ENCODE results near the gene SAMMSON.

DNA sequence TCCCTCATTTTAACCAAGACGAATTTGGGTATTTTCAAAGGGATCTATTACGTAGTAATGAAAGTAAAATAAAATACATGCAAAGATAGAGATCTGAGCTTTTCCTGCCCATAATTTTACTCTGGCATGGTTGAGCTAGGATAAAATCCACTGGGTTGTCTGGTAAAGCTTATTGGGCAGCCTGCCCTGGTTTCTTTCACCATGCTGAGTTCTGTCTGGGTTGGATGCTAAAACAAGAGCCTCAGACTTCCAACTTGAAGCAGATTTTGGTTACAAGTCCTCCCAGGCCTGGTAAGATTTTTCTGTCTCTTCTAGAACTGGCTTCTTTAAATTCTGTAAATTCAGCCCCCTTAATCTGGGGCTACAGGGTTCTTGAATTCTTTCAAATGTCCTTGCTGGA is 86.8 kb downstream of the SAMMSON start:
- no peak for TF ChIP-seq REST (IDR thresholded peaks at IDR 0.05; ENCODE audit: low read depth)
- TF ChIP-seq CEBPB (IDR thresholded peaks at IDR 0.05): no peak
- TF ChIP-seq RAD21 (IDR thresholded peaks at IDR 0.05; ENCODE audit: low read depth): no peak
- TF ChIP-seq YY1 (IDR thresholded peaks at IDR 0.05; ENCODE audit: low read depth): no peak
- no peak for TF ChIP-seq MAX (IDR thresholded peaks at IDR 0.05)
- TF ChIP-seq EP300 (IDR thresholded peaks at IDR 0.05; ENCODE audit: borderline replicate concordance): no peak
- no peak for TF ChIP-seq ZBTB7A (IDR thresholded peaks at IDR 0.05; ENCODE audit: low read depth)
- no peak for TF ChIP-seq NFIC (IDR thresholded peaks at IDR 0.05)
- TF ChIP-seq, protein P1, sequence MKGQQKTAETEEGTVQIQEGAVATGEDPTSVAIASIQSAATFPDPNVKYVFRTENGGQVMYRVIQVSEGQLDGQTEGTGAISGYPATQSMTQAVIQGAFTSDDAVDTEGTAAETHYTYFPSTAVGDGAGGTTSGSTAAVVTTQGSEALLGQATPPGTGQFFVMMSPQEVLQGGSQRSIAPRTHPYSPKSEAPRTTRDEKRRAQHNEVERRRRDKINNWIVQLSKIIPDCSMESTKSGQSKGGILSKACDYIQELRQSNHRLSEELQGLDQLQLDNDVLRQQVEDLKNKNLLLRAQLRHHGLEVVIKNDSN (IDR thresholded peaks at IDR 0.05): no peak
- no peak for TF ChIP-seq TEAD4 (IDR thresholded peaks at IDR 0.05)
- TF ChIP-seq EGR1 (IDR thresholded peaks at IDR 0.05): no peak
- no peak for TF ChIP-seq TAF1 (IDR thresholded peaks at IDR 0.05; ENCODE audit: low read depth)
- no peak for TF ChIP-seq FOXM1 (IDR thresholded peaks at IDR 0.05; ENCODE audit: borderline replicate concordance, low read depth)

All from Ishikawa (cell line).